ENCODE data around the gene PTPRN2.

The PTPRN2 gene

GRCh38 chr7:158120716-158121115 lies 466.9 kb downstream of the PTPRN2 start:
- no peak for DNase-seq

GRCh38 chr7:158120316-158120715 lies 467.3 kb downstream of the PTPRN2 start:
- no peak for DNase-seq

GRCh38 chr7:158117341-158118222 lies 470.0 kb downstream of the PTPRN2 start:
- DNase-seq = no peak

GRCh38 chr7:158116235-158116634 lies 471.4 kb downstream of the PTPRN2 start:
- DNase-seq = no peak

- DNase-seq = no peak
These were observed 473.4 kb downstream of the PTPRN2 start for GRCh38 chr7:158114056-158114850.

GRCh38 chr7:158113321-158114025 lies 474.1 kb downstream of the PTPRN2 start:
- no peak for DNase-seq

GRCh38 chr7:158112571-158113320 lies 474.9 kb downstream of the PTPRN2 start:
- no peak for DNase-seq

GRCh38 chr7:158111906-158112570 lies 475.6 kb downstream of the PTPRN2 start:
- DNase-seq = no peak

- DNase-seq = no peak
These were observed 476.4 kb downstream of the PTPRN2 start for GRCh38 chr7:158111049-158111751.

GRCh38 chr7:158110661-158111048 lies 477.0 kb downstream of the PTPRN2 start:
- no peak for DNase-seq

GRCh38 chr7:158110034-158110590 lies 477.5 kb downstream of the PTPRN2 start:
- DNase-seq = no peak

- no peak for DNase-seq
These were observed 478.1 kb downstream of the PTPRN2 start for GRCh38 chr7:158109364-158110033.

- DNase-seq = no peak
These were observed 478.9 kb downstream of the PTPRN2 start for GRCh38 chr7:158108646-158109293.

- no peak for DNase-seq
These were observed 479.8 kb downstream of the PTPRN2 start for GRCh38 chr7:158107806-158108205.

GRCh38 chr7:158106272-158106671 lies 481.4 kb downstream of the PTPRN2 start:
- DNase-seq = no peak

- DNase-seq = no peak
These were observed 484.2 kb downstream of the PTPRN2 start for GRCh38 chr7:158103378-158103777.

- no peak for DNase-seq
These were observed 484.7 kb downstream of the PTPRN2 start for GRCh38 chr7:158102897-158103296.

- DNase-seq = no peak
These were observed 485.7 kb downstream of the PTPRN2 start for GRCh38 chr7:158101821-158102450.

Data from SIG-M5 (cell line).